Measurements from ENCODE around the gene KIAA0232. TPM values are rescaled to one million over a fixed set of nuclear protein-coding genes. Genes with fewer than 3 reads are reported as not detected.

KIAA0232 gene
- total RNA-seq, 2 experiments from 2014 or later, result 12.8 to 13.3 TPM

- no peaks in the 10 kb centered on the region for H3K9me3 Mint-ChIP-seq
- no peaks in the 10 kb centered on the region for H3K36me3 Mint-ChIP-seq (ENCODE audit: low read depth)
- ChIA-PET CTCF (interaction anchor here (1.4 kb wide), 1 partner anchor 9 kb away, joined by 4 read pairs; no protein-coding TSS in a partner anchor), POLR2A (no interaction called here)
- no peak overlapping the region for H3K4me3 Mint-ChIP-seq
- ATAC-seq (no peak), DNase-seq (no peak)
- no peaks in the 10 kb centered on the region for H3K27me3 Mint-ChIP-seq
- no peak for TF ChIP-seq CTCF (IDR thresholded peaks at IDR 0.05)
- intact Hi-C loops (cut with micrococcal nuclease), result no loop called here
- H3K4me1 Mint-ChIP-seq (ENCODE audit: low read depth), result peaks cover 14% of the 10 kb centered on the region
- no peak overlapping the region for H3K27ac Mint-ChIP-seq
These were observed 23.8 kb upstream of the KIAA0232 start for GRCh38 chr4:6758728-6759127.

- ChIA-PET POLR2A (interaction anchor here (1.0 to 1.1 kb wide), 2 partner anchors 8 to 16 kb away, joined by 3 to 4 read pairs; no protein-coding TSS in a partner anchor), CTCF (interaction anchor here (0.5 to 1.1 kb wide), 3 partner anchors 32 to 113 kb away, joined by 3 read pairs; no protein-coding TSS in a partner anchor)
- peaks cover 14% of the 10 kb centered on the region for H3K4me1 Mint-ChIP-seq (ENCODE audit: low read depth)
- no peaks in the 10 kb centered on the region for H3K36me3 Mint-ChIP-seq (ENCODE audit: low read depth)
- H3K27ac Mint-ChIP-seq, result no peak overlapping the region
- ATAC-seq, result no peak
- no peak overlapping the region for H3K4me3 Mint-ChIP-seq
- no peaks in the 10 kb centered on the region for H3K9me3 Mint-ChIP-seq
- no peak for TF ChIP-seq CTCF (IDR thresholded peaks at IDR 0.05)
- DNase-seq, result no peak
- no peaks in the 10 kb centered on the region for H3K27me3 Mint-ChIP-seq
- intact Hi-C loops (cut with micrococcal nuclease), result no loop called here
These were observed 21.7 kb upstream of the KIAA0232 start for GRCh38 chr4:6760865-6761264.

GRCh38 chr4:6761649-6762615 lies 20.6 kb upstream of the KIAA0232 start:
- DNase-seq, result peak; percentile 34
- no peak for TF ChIP-seq CTCF (IDR thresholded peaks at IDR 0.05)
- CTCF ChIA-PET, result interaction anchor here (0.7 to 1.0 kb wide), 2 partner anchors 22 to 205 kb away, joined by 3 read pairs; no protein-coding TSS in a partner anchor
- no peaks in the 10 kb centered on the region for H3K9me3 Mint-ChIP-seq
- H3K27me3 Mint-ChIP-seq, result no peaks in the 10 kb centered on the region
- peak; percentile 59 for ATAC-seq
- H3K36me3 Mint-ChIP-seq (ENCODE audit: low read depth), result no peaks in the 10 kb centered on the region
- intact Hi-C loops (cut with micrococcal nuclease), result no loop called here
- H3K4me3 Mint-ChIP-seq, result no peak overlapping the region
- POLR2A ChIA-PET, result interaction anchor here (0.6 kb wide), 2 partner anchors 21 to 32 kb away, joined by 3 read pairs; no protein-coding TSS in a partner anchor
- no peak overlapping the region for H3K27ac Mint-ChIP-seq
- H3K4me1 Mint-ChIP-seq (ENCODE audit: low read depth), result peaks cover 19% of the 10 kb centered on the region

GRCh38 chr4:6763330-6763851 lies 19.1 kb upstream of the KIAA0232 start:
- no peak overlapping the region for H3K27ac Mint-ChIP-seq
- TF ChIP-seq CTCF (IDR thresholded peaks at IDR 0.05), result no peak
- ChIA-PET POLR2A (interaction anchor here (0.7 kb wide), 1 partner anchor 11 kb away, joined by 3 read pairs; no protein-coding TSS in a partner anchor), CTCF (no interaction called here)
- no peak for DNase-seq
- H3K4me3 Mint-ChIP-seq, result no peak overlapping the region
- H3K9me3 Mint-ChIP-seq, result no peaks in the 10 kb centered on the region
- peaks cover 26% of the 10 kb centered on the region for H3K4me1 Mint-ChIP-seq (ENCODE audit: low read depth)
- H3K36me3 Mint-ChIP-seq (ENCODE audit: low read depth), result no peaks in the 10 kb centered on the region
- no peak for ATAC-seq
- intact Hi-C loops (cut with micrococcal nuclease), result no loop called here
- H3K27me3 Mint-ChIP-seq, result no peaks in the 10 kb centered on the region

Data from activated CD8-positive, alpha-beta T cell treated with anti-CD3 and anti-CD28 coated beads for 36 hours (primary cell).